Uterus (tissue), 2 donors: Measurements from ENCODE around the gene AKAP12.

ENCODE experiments used
- CTCF ChIP-seq, 4 experiments: fragments of 200-600 bp in 2 of 4; fragments of 450-650 bp in 2 of 4; sonication (generic) in 2 of 4; IDR thresholded peaks; one replicate each; pipeline ENCODE4 v1.5.1; 2016 to 2019; ENCODE audit warnings: antibody characterized with exemption in 4 of 4, mild to moderate bottlenecking in 2 of 4, moderate library complexity in 1 of 4
- POLR2A ChIP-seq, 2 donors: fragments of 450-650 bp; IDR thresholded peaks; one replicate each; pipeline ENCODE4 v1.6.1; 2016; ENCODE audit warnings: antibody characterized with exemption in 2 of 2, mild to moderate bottlenecking in 1 of 2, moderate library complexity in 1 of 2

DNA sequence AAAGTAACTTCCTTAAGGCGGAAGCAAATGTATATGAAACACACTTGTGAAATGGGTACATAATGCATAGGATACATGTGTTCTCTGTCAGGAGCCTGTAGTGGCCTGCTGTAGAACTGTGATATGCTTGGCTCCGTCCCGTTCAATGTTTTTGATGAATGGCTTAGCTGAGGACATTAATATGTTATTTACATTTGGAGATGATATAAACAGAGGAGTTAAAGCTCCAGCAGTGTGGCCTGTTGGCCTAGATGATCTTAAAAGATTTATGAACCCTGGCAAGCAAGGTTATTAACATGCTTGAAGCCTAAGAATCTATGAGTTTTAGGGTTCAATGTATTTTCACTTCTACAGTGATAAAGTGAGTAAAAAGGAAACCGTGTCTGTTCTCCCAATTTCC is 59.2 kb downstream of the AKAP12 start:
- TF ChIP-seq CTCF (IDR thresholded peaks at IDR 0.05) (no peak), POLR2A (IDR thresholded peaks at IDR 0.05) (no peak)
